Measurements from ENCODE around the gene ZNF275.
"Not testable (repeated sequence)": the region's sequence is repeated elsewhere in the genome, so short reads cannot be mapped to it uniquely, and the experiment has no call there.

ZNF275 gene

DNA sequence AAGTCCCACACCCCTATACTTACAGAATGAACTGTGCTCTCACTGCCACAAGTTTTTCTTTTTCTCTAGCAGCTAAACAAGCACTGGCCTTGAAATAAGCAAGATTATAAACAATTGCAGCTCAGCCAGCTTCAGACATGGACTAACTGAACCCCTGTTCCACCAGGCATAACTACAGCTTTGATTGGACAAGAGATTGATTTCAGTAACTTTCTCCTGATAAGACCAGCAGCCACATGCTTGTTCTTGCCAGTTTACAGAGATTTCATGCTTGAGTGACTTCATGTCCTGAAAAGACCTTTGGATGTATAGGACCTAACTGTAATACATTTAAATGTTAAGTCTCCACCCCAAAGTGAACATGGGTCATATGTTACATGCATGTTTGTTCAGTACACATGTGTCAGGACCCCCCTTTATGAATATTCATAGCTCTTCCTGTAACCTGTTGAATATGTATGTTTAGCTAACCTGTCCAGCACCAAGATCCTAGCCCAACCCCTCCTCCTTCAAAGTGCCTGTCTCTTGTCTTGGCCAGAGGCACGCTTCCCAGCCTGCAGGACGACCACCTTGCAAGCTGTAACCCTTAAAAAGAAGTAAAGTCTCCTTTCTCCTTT lies 27.9 kb downstream of the ZNF275 start:
- DNase-seq, result no peak

DNA sequence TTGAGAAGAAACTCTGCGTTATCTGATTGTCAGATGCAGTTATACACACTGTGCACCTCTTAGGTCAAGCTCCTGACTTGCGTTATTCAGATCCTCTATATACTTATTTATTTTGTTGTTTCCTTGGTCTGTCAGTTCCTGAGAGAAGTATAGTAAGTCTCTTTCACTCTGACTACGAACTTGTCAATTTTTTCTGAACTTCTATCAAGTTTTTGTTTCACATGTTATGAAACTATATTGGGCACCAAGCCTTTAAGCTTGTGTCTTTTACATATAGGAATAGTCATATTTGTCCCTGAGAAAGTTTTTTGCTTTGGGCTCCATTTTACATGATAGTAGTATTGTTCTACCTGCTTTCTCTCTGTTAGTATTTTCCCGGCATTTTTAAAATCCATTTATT lies 31.7 kb downstream of the ZNF275 start:
- no peak for DNase-seq

DNA sequence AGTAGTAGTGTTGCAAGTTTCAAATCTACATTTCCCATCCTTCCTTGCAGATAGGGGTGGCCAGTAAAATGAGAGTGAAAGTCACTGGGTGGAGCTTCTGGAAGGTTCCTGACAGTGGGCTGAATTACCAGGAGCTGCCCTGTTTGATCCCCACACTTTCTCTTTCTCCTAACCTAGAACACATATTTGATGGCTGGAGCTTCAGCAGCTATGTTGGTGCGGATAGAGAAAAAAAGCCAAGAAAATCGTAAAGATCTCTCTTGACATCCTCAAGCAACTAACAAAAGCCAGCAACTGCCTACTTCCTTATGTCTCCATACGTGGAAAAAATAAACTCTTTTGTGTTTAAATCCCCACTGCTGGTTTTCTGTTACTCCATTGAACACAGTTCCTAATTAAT lies 32.2 kb downstream of the ZNF275 start:
- DNase-seq, result no peak

DNA sequence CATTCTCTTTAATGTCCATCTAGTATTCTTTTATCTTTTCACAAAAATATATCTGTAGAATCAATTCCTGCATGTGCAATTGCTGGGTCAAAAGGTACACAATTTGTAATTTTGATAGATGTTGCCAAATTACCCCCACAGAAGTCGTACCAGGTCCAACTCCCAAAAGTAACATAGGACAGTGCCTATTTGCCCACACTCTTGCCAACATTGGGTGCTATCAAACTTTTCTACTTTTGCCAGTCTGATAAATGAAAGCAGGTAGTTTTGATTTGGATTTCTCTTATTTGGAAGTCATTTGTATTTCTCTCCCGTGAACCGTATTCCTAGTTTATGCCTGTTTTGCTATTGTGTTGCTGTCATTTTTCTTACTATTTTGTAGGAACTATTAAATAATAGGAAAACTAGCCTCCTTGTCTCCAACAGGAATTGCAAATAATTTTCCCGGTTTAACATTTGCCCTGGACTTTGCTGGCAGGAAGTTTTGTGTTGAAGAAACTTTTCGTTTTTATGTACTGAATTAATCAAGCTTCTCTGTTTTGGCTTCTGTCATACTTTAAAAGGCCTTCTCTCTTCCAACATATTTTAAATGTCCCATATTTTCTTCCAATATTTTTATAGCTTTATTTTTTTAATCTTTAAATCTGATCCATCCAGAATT lies 33.1 kb downstream of the ZNF275 start:
- DNase-seq, result no peak

DNA sequence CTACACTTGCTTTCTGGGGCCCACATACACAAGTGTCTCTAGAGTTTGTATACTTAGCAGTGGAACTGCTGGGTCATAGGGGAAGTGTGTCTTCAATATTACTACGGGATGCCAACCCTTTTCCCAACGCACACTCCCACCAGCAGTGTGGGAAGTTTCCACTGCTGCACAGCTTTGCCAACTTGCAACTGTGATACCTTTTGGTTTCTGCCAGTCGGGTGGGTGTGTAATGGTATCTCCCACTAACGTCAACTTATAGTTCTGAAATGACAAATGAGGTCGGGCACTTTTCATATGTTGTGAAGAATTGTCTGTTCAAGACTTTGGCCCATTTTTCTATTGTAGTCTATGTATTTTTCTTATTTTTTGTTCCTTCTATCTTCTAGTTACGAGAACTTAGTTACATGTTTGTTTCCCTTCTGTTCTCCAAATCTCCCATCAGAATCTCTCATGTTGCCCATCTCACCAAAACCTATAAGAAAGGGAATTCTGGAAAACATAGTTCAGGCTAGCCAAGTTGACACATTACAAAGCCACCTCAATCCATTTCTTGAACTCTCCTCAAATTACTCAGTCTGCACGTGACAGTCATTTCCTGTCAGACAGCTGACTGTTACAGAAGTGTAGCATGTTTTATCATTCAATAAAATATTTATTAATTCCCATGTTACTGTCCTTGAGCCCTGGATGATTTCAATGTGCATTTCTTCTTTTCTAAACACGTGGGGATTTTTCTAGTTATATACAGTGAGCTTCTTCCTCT lies 36.5 kb downstream of the ZNF275 start:
- no peak for DNase-seq

DNA sequence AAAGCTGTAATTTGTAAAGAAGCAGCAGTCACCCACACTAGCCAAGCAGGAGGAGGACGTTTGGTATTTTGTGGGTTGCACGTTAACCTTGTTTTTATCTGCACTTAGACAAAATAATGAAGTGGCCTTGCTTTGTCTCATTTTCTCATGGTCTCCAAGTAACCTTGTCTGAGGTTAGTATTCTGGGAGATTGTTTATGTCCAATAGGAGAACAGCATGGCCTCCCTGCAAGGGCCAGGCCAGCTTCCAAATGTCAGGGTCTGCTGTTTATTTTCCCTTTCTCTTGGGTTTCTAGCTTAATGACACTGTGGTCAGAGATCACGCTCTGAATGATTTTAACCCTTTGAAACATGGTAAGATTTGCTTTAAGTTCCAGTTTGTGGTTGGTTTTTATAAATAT lies 37.3 kb downstream of the ZNF275 start:
- DNase-seq, result no peak

DNA sequence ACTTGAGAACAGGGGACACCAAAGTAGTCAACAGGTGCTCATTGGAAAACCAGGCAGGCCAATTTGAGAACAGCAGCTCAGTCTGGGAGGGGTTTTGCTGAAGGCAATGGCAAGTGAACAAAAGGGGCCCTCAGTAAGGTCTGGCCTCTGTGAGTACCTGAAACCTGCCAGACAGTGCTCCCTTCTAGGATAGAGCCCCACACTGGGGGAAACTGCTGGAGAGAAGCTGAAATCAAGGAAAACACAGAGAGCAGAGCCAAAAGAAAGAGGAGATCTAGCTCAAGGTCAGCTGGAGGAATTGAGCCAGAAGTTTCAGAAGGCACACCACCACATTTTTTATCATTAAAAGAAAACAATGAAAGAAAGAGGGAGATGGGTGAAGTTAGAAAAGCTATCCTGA lies 39.0 kb downstream of the ZNF275 start:
- DNase-seq, result no peak

DNA sequence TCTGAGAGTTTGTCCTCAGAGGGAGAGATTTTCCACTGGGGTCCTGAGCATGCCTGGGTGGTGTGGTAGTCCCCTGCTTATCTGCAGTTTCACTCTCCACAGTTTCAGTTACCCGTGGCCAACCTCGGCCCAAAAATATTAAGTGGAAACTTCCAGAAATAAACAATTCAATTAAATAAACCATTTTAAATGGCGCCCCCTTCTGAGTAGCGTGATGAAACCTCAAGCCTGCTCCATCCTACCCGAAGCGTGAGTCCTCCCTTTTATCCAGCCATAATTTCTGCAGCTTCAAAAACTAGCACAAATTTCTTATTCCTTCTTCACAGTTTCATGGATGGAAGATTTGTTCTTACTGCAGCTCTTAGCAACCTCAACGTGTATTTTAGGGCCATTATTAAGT lies 40.5 kb downstream of the ZNF275 start:
- DNase-seq, result no peak

DNA sequence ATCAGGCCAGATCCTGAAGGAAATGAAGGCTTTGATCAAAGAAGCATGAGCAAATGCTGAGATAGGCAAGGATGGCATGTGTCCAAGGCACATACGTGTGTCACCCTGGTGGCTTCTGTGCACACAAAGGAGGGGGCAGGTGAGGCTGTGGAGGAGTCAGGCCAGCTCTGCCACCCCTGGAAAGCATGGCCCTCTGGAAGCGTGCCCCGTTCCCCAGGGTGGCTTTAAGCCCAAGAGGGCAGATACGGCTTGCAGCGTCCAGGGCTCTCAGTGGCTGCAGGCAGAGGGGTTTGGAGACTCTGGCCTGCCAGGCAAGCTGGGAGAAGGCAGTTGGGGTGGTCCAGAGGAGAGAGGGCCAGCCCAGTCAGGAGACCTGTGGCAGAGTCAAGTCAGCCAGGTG lies 41.6 kb downstream of the ZNF275 start:
- DNase-seq, result no peak

DNA sequence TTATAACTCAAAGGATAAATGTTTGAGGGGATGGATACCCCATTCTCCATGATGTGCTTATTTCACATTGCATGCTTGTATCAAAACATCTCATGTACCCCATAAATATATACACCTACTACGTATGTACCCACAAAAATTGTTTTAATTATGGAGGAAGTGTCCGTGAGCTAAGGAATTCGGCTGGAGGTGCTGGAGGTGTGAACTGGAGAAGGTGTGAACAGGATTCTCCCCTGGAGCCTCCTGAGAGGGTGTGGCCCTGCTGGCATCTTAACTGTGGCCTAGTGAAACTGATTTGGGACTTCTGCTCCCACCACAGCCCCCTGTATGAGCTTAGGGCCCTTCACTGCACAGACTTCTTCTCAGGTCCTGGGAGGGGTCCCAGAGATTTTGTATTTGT lies 43.8 kb downstream of the ZNF275 start:
- DNase-seq, result no peak

DNA sequence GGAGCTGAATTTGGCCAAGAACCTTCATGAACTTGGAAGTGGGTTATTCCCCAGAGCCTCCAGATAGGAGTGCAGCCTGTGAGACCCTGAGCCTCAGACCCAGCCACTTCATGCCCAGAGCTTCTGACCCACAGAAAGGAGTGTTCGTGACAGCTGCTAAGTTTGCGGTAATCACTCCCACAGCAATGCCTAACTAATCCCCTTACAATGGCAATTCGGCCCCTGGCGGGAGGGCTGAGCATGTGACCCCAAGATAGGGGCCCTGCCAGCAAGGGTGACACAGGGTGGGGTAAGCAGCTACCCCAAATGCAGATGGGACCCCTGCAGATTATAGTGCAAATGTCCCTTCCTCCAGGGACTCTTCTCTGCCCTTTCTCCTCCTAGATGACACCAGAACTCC lies 44.7 kb downstream of the ZNF275 start:
- DNase-seq, result no peak

DNA sequence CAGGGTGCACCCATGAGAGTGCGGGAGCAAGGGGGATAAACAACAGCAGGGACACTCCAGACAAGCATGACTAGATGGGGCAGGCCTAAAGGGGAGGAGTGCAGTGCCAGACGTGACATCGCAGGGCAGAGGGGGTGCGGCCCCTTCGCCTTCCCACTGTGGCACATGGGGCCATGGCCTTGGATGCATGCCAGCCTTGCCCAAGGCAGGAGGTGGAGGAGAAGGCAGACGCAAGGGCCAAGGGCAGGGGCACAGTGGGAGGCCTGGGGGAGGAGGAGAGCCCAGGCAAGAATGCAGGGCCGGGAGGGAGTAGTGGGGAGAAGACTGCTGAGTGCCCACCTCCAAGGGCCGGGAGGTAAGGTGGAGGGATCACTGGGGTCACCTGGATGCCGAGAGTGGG lies 45.6 kb downstream of the ZNF275 start:
- no peak for DNase-seq

DNA sequence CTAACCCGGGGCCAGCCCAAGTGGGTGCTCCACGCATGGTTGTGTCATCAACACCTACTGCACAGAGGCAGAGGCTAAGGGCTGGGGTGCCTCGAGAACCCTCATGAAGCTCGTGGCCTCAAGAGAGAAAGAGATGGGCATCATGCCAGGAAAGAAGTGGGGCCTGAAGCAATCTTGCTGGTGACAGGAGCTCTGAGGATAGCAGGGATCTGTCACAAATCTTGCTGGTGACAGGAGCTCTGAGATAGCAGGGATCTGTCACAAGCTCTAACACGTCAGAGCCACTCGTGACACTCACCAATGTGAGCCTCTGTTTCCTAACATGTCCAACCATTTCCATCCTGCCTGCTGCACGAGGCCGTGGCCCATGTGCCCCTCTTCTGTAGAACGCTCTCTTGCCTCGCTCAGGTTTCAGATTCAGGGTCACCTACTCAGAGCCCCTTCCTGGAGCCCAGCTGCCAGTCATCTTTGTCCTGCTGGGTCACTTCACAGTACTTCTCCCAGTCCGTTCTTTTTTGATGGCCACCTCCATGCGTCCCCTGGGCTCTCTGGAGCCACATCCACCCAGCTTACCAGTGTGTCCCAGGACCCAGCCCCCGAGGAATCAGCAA lies 46.1 kb downstream of the ZNF275 start:
- no peak for DNase-seq

DNA sequence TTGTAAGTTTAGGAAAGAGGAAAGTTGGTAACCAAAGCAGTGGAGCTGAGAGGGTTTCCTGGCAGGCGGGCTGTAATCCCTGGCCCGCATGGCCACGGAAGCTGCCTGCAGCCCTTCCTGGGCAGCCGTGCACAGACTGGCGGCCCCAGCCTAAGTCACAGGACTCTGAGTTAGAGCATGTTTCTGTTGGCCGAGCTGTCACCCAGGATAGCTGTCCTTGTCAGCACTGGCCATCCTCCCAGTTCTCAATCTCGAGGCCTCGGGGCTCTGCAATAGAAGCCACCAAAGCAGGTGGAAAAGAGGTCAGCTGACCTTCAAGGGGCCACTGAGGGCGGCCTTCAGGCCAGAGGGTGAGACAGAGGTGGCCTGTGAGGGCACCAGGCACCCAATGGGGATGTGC lies 46.7 kb downstream of the ZNF275 start:
- DNase-seq, result no peak

DNA sequence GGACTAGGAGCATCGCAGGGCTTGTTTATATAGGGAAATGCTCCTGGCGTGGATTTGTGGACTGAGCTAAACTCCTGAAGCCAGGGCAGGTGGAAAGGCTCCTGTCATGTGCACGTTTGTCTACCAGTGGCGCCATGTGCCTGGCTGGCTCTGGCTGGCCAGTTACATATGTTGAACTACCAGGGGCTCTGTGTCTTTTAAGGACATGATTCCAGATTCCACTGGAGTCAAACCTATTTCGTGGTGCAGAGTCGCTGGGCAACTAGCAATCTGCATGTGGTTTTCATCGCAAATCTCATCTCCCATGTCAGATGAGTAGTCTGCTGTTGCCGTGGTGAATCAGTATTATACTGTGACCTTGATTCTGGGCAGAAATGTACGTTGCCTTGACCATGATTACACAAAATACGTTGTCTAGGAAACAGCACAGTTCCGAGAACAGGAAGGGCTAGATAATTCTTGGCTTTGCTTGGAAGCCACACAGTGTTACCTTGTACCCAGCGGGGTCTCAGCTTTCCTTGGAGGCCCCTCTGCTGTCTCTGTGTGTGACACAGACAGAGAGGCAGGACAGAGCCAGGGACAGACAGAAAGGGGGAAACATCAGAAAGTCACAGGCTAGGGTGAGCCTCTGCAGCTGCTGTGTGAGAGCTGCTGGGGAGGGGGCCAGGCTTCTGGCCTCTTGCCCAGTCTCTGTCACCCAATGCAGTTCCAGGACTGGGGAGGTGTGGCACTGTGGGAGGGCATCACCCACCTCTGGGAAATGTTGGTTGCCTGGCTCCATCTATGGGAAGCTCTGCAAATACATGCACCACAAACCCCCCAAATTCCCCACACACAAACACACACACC lies 48.0 kb downstream of the ZNF275 start:
- peak; percentile 83 for DNase-seq

DNA sequence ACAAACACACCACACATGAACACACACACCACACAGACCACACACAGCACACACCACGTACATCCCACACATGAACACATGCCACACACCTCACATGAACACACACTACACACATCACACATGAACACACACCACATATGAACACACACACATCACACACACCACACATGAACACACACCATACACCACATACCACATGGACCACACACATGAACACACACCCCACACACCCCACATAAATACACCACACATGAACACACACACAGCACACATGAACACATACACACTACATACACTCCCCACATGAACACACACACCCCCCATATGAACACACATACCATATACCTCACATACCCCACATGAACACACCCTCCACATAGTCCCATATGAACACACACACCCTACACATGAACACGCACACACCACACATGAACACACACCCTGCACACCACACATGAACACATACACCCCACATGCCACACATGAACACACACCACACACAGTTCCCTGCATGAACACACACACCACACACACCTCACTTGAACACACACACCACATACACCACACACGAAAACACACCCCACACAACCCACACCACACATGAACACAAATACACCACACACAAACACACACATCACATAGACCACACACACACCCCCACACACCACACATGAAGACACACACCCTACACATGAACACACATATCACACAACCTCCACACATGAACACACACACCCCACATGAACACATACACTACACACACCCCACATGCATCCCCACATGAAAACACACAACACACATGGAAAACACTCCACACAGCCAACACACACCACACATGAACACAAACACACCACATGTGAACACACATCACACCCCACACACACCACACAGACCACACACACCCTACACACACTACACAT lies 48.9 kb downstream of the ZNF275 start:
- DNase-seq, result no peak

DNA sequence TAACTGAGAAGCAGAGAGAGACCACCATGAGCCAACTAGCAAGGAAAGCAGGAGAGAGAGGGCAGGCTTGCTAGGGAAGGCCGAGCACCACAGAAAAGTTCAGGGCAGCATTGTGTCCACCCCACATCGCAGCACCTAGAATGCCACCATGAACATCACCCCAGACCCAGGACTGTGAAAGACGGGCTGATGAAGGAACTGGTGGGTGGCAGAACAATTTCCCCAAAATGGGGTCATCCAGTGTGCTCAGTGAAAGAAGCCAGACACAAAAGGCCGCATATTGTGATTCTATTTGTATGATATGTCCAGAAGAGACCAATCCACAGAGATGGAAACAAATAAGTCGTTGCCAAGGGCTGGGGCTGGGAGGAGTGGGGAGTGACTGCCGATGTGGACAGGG lies 50.4 kb downstream of the ZNF275 start:
- DNase-seq, result no peak

DNA sequence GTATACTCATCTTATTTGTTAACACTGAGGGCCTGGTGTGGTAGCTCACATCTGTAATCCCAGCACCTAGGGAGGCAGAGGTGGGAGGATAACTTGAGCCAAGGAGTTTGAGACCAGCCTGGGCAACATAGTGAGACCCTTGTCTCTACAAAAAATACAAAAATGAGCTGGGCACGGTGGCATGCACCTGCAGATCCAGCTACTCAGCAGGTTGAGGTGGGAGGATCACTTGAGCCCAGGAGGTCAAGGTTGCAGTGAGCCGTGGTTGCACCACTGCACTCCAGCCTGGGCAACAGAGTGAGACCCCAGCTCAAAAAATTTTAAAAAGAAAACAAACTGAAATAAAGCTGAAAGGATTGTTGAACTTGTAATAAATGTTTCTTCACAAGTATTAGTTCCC lies 51.0 kb downstream of the ZNF275 start:
- DNase-seq, result not testable (repeated sequence)

DNA sequence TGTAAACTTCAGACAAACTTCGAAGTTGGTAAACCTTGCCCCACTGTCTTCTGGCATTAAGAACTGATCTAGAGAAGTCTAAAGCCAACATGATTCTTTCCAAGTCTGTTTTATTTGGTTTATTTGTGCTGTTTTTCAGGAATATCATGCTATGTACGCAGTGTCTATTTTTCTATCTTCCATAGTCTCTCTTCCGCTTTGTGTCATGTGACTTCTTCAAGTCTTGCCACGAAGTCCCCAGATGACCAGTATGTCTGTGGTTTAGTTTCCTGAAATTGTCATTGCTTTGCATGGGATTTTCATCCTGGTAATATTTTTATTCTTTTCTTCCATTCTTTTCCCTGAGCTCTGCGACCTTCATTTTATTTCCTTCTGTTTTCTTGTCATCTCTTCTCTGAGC lies 52.1 kb downstream of the ZNF275 start:
- no peak for DNase-seq

DNA sequence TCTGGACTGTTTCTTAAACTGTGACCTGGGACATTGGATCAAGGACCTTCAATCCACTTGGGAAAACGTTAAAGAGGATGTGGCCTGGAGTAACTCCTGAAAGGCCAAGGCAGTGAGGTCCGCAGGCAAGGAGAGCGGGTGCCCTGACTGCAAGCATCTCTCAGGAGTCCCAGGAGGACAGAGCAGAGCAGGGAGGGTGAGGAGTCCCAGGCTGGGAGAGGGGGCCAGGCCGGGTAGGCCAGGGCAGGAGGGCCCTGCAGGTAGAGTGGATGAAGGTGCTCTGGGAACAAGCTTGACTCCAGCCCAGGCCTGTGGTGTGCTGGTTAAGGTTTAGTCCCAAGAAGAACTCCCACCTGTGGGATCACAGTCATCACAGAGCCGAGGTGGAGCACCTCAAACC lies 53.4 kb downstream of the ZNF275 start:
- DNase-seq, result no peak

DNA sequence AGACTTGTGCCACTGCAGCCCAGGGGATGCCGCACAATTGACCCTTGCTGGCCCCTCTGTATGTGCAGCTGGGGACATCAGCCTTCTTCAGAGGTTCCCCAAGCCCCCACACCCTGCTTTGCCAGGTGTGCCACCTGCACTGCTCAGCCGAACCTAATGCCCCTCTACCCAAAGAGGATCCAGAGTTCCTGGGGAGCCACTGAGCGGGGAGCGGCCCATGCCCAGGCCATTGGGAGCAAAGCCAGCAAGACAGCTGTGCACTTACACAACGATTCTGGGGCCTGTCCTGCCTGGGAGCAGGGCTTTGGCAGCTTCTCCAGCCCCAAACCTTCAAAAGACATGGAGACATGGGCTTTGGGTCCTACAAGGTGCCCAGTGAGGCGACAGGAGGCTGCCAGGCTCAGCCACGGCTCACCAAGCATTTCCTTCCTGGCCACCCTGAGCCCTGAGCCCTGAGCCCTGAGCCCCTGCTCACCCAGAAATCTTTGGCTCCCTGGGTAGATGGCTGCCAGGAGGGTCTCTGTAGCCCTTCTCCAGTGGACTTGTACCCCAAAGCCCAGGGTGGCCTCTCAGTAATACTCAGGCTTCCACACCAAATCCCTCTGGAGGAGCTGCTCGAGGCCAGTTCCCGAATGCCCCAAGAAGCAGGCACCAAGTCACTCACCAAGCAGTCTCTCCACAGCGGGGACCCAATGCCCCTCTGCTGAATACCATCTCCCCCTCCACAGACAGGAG lies 54.2 kb downstream of the ZNF275 start:
- DNase-seq, result no peak
